Suprapubic skin (tissue), 3 donors: ENCODE results near the gene ABCC2.

Experiments
- CTCF ChIP-seq, 2 donors: fragments of 200-600 bp in 1 of 2; fragments of 450-650 bp in 1 of 2; sonication (generic) in 1 of 2; IDR thresholded peaks; one replicate each; pipeline ENCODE4 v1.5.1; 2016 to 2019; ENCODE audit warnings: antibody characterized with exemption in 2 of 2, mild to moderate bottlenecking in 1 of 2, moderate library complexity in 1 of 2
- EP300 ChIP-seq: sonication (generic); formaldehyde crosslinking; IDR thresholded peaks from one replicate; pipeline ENCODE4 v1.6.1; 2017; ENCODE audit warnings: antibody characterized with exemption

GRCh38 chr10:99873846-99874245 is 91.4 kb downstream of the ABCC2 start:
- TF ChIP-seq EP300 = no peak
- TF ChIP-seq CTCF (IDR thresholded peaks at IDR 0.05) = no peak
